ENCODE results near the gene GTF3C5. TPM values are rescaled to one million over a fixed set of nuclear protein-coding genes. Genes with fewer than 3 reads are reported as not detected.

GTF3C5 gene, protein sequence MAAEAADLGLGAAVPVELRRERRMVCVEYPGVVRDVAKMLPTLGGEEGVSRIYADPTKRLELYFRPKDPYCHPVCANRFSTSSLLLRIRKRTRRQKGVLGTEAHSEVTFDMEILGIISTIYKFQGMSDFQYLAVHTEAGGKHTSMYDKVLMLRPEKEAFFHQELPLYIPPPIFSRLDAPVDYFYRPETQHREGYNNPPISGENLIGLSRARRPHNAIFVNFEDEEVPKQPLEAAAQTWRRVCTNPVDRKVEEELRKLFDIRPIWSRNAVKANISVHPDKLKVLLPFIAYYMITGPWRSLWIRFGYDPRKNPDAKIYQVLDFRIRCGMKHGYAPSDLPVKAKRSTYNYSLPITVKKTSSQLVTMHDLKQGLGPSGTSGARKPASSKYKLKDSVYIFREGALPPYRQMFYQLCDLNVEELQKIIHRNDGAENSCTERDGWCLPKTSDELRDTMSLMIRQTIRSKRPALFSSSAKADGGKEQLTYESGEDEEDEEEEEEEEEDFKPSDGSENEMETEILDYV
- 145 TPM for polyA plus RNA-seq (2012; ENCODE audit: insufficient read depth, insufficient read length, low read depth)

DNA sequence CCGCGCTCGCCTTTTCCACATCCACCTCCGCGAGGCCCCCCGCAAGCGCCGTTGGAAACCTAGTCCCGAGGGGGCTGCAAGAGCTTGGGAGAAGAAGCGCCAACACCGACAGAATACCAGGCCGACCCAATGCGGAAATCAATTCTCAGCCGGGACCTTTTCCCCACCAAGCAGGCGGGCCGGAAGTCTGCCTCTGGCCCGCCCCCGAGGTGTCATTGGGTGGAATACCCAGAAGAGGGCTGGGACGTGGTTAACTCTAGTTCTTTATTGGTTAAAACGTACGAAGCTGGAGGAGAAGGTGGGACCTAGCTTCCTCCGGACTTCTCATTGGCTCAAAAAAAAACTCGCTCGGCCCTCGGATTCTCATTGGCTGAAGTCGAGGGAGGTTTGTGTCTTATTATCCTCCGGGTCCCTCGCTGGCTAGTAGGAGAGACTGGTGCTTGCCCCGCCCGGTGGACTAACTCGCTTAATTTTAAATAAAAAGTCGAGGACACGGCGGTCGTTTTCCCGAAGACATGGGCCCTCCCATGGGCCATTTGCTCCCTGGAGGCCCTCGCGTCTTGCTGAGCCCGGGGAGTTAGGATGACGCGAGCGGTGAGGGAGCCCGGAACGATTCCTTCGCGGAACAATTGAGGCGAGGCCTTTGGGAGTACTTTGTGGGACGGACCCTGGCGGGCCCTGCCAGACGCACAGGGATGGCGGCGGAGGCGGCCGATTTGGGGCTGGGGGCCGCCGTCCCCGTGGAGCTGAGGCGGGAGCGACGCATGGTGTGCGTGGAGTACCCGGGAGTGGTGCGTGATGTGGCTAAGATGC lies at the start of gene GTF3C5:
GTF3C5 (plus strand) TSS at position 681 of the 813 bp plus-strand sequence; CDS start at position 696, 15 bp downstream.
- H3K27me3 ChIP-seq, result no peaks in the 10 kb centered on the region
- peak within 1 kb of the TSS; percentile 99 for H3K4me3 ChIP-seq (ENCODE audit: low read depth, low read length)
- TF ChIP-seq, protein P1, sequence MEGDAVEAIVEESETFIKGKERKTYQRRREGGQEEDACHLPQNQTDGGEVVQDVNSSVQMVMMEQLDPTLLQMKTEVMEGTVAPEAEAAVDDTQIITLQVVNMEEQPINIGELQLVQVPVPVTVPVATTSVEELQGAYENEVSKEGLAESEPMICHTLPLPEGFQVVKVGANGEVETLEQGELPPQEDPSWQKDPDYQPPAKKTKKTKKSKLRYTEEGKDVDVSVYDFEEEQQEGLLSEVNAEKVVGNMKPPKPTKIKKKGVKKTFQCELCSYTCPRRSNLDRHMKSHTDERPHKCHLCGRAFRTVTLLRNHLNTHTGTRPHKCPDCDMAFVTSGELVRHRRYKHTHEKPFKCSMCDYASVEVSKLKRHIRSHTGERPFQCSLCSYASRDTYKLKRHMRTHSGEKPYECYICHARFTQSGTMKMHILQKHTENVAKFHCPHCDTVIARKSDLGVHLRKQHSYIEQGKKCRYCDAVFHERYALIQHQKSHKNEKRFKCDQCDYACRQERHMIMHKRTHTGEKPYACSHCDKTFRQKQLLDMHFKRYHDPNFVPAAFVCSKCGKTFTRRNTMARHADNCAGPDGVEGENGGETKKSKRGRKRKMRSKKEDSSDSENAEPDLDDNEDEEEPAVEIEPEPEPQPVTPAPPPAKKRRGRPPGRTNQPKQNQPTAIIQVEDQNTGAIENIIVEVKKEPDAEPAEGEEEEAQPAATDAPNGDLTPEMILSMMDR (IDR thresholded peaks at IDR 0.05; ENCODE audit: low read depth, low read length), result no peak
- no peaks in the 10 kb centered on the region for H3K36me3 ChIP-seq
- DNase-seq, result peak; percentile 94
- no peaks in the 10 kb centered on the region for H3K9me3 ChIP-seq
- H3K4me1 ChIP-seq, result no peaks in the 10 kb centered on the region; the same call in 1 of the 2 replicates

- TF ChIP-seq, protein P1 (IDR thresholded peaks at IDR 0.05; ENCODE audit: low read depth, low read length), result no peak
- H3K36me3 ChIP-seq, result no peaks in the 10 kb centered on the region
- H3K9me3 ChIP-seq, result no peaks in the 10 kb centered on the region
- H3K4me3 ChIP-seq (ENCODE audit: low read depth, low read length), result no peak overlapping the region
- no peaks in the 10 kb centered on the region for H3K4me1 ChIP-seq
- no peak for DNase-seq
- peaks cover 35% of the 10 kb centered on the region for H3K27me3 ChIP-seq
These were observed 48.3 kb upstream of the GTF3C5 start for GRCh38 chr9:132982458-132982857.

DNA sequence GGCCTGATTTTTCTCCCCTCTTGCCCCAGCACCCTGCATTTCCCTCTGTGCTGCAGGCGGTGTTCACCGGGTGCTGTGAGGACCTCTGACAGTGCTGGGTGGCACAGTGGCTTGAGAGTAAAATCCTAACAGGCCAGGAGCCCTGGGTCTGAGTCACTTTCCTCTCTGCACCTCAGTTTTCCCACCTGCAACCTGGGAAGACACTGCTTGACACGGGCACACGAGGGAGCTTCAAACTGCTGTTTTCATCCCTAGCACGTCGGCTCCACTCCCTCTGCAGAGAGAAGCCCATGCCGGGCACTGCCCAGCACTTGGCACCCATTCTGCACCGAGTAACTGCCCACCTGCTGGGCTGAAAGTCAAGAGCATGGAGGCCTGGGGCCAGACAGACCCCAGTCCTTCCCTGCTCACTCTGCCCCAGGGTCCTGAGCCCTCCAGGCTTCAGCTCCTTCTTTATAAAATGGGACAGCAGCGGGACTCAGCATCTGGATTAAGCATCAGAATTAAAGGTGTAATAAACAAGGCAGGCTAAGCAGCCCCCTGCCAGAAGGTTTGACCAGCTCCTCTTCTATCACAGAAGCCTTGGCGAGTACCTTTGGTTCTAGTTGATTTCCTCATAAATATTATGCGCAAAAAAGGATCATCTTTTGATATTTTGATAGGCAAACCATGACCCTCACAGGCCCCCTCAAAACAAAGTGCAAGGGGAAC lies 47.2 kb upstream of the GTF3C5 start:
- TF ChIP-seq, protein P1 (IDR thresholded peaks at IDR 0.05; ENCODE audit: low read depth, low read length), result no peak
- Histone ChIP-seq H3K4me3 (ENCODE audit: low read depth, low read length) (no peak overlapping the region), H3K4me1 (no peaks in the 10 kb centered on the region), H3K27me3 (peaks cover 27% of the 10 kb centered on the region), H3K9me3 (no peaks in the 10 kb centered on the region), H3K36me3 (no peaks in the 10 kb centered on the region)
- no peak for DNase-seq

DNA sequence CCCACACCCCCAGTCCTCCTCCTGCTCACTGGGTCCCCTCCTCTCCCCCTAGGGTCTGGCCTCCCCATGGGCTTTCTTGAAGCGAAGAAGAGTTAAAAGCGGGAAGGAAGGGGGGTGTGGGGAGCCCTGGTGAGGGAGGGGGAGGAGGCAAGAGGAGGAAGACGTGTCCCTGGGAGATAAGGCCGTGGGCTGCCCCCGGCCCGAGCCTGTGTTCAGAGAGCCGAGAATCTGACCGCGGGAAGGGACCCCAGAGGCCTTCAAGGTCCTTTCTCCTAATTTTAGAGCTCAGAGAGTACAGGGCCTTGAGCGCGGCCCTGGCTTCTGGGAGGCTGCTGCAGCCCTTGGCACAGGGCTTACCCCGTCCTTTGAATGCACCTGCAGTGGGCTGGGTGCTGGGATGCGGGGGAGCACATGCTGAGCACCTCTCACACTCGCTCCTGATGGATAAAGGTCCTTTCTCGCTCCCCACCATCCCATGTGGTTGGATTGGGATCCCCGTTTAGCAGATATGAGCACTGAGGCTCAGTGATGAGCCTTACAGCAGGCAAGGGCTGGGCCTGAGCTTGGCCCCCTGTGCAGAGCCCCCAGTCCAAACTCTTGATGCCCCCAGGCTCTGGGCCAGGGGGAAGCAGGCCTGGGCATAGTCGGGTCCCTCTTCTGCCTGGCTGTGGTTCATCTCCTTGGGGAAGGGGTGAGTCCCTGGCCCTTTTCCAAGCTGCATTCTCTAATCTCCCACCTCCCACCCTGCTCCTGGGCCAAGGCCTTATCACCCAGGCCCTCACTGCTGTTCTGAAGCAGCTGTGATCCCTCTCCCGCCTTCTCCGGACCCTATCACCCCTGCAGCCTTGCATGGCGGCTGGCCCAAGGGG lies 46.4 kb upstream of the GTF3C5 start:
- TF ChIP-seq, protein P1 (IDR thresholded peaks at IDR 0.05; ENCODE audit: low read depth, low read length), result no peak
- no peaks in the 10 kb centered on the region for H3K9me3 ChIP-seq
- no peak for DNase-seq
- no peaks in the 10 kb centered on the region for H3K4me1 ChIP-seq
- peaks cover 19% of the 10 kb centered on the region for H3K27me3 ChIP-seq
- no peak overlapping the region for H3K4me3 ChIP-seq (ENCODE audit: low read depth, low read length)
- H3K36me3 ChIP-seq, result no peaks in the 10 kb centered on the region

DNA sequence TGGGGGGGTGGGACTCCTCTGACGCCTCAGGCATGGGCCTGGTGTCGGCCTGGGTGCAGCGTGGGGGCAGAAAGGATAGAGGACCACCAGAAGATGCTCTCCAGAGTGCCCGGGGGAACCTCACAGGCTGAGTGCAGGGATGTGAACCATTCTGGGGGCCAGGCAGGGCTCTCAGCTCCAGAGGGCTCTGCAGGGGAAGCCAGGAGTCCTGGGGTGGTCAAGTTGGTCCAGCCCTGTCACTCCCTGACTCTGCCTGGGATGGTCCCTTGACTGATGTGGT lies 45.8 kb upstream of the GTF3C5 start:
- Histone ChIP-seq H3K4me1 (no peaks in the 10 kb centered on the region), H3K36me3 (no peaks in the 10 kb centered on the region), H3K4me3 (ENCODE audit: low read depth, low read length) (no peak overlapping the region), H3K9me3 (no peaks in the 10 kb centered on the region), H3K27me3 (peaks cover 13% of the 10 kb centered on the region)
- DNase-seq, result no peak
- TF ChIP-seq, protein P1 (IDR thresholded peaks at IDR 0.05; ENCODE audit: low read depth, low read length), result no peak

Measured in BE2C (cell line).